ENCODE data around the gene SCN7A.

Gene SCN7A

GRCh38 chr2:166440313-166440712 is 53.7 kb downstream of the SCN7A start:
- no peak for TF ChIP-seq CTCF (IDR thresholded peaks at IDR 0.05; ENCODE audit: low read depth, low read length, missing control alignments)
- DNase-seq (ENCODE audit: low read depth), result no peak
- H3K4me3 ChIP-seq (ENCODE audit: low read depth, low read length), result no peak overlapping the region

- TF ChIP-seq CTCF (IDR thresholded peaks at IDR 0.05; ENCODE audit: low read depth, low read length, missing control alignments), result no peak
- no peak overlapping the region for H3K4me3 ChIP-seq (ENCODE audit: low read depth, low read length)
- DNase-seq (ENCODE audit: low read depth), result no peak
These were observed 55.0 kb downstream of the SCN7A start for GRCh38 chr2:166439078-166439477.

GRCh38 chr2:166436976-166437375 is 57.1 kb downstream of the SCN7A start:
- H3K4me3 ChIP-seq (ENCODE audit: low read depth, low read length), result no peak overlapping the region
- no peak for TF ChIP-seq CTCF (IDR thresholded peaks at IDR 0.05; ENCODE audit: low read depth, low read length, missing control alignments)
- no peak for DNase-seq (ENCODE audit: low read depth)

- no peak for TF ChIP-seq CTCF (IDR thresholded peaks at IDR 0.05; ENCODE audit: low read depth, low read length, missing control alignments)
- DNase-seq (ENCODE audit: low read depth), result no peak
- H3K4me3 ChIP-seq (ENCODE audit: low read depth, low read length), result no peak overlapping the region
These were observed 57.9 kb downstream of the SCN7A start for GRCh38 chr2:166436189-166436588.

- no peak for DNase-seq (ENCODE audit: low read depth)
- no peak for TF ChIP-seq CTCF (IDR thresholded peaks at IDR 0.05; ENCODE audit: low read depth, low read length, missing control alignments)
- H3K4me3 ChIP-seq (ENCODE audit: low read depth, low read length), result no peak overlapping the region
These were observed 59.6 kb downstream of the SCN7A start for GRCh38 chr2:166434491-166434890.

- no peak overlapping the region for H3K4me3 ChIP-seq (ENCODE audit: low read depth, low read length)
- no peak for TF ChIP-seq CTCF (IDR thresholded peaks at IDR 0.05; ENCODE audit: low read depth, low read length, missing control alignments)
- no peak for DNase-seq (ENCODE audit: low read depth)
These were observed 60.6 kb downstream of the SCN7A start for GRCh38 chr2:166433457-166433856.

- DNase-seq (ENCODE audit: low read depth), result no peak
- no peak overlapping the region for H3K4me3 ChIP-seq (ENCODE audit: low read depth, low read length)
- TF ChIP-seq CTCF (IDR thresholded peaks at IDR 0.05; ENCODE audit: low read depth, low read length, missing control alignments), result no peak
These were observed 61.7 kb downstream of the SCN7A start for GRCh38 chr2:166432331-166432730.
